Lung (tissue), 12 donors: ENCODE measurements around the gene ANKRD31. TPM values are rescaled to one million over a fixed set of nuclear protein-coding genes. Genes with fewer than 3 reads are reported as not detected.
"Not testable (repeated sequence)": the region's sequence is repeated elsewhere in the genome, so short reads cannot be mapped to it uniquely, and the experiment has no call there.

Source experiments
- ATAC-seq: fragments of 200-7000 bp; cut with Tn5 transposase; one replicate; pipeline ENCODE4 v1.9.1; 2020; ENCODE audit warnings: moderate number of reproducible peaks; ENCODE audit not compliant: insufficient read depth, low FRiP score
- DNase-seq, 3 donors: peaks; one replicate each; pipeline ENCODE4 v3.0.0-alpha.2; 2013 to 2017
- H3K27ac ChIP-seq, 2 donors: one replicate each; pipeline ENCODE4 v1.5.1; 2013; ENCODE audit warnings: mild to moderate bottlenecking in 2 of 2, moderate library complexity in 2 of 2, control low read depth in 1 of 2, inconsistent platforms in 1 of 2, low read depth in 1 of 2, low read length in 1 of 2
- H3K27me3 ChIP-seq, 3 donors: one replicate each; pipeline ENCODE4 v1.5.1; 2013; ENCODE audit warnings: low read length in 2 of 3; ENCODE audit not compliant: control insufficient read depth in 3 of 3, insufficient read depth in 3 of 3
- H3K36me3 ChIP-seq, 4 donors: one replicate each; pipeline ENCODE4 v1.5.1; 2013; ENCODE audit warnings: low read length in 4 of 4, mild to moderate bottlenecking in 1 of 4, moderate library complexity in 1 of 4; ENCODE audit not compliant: control insufficient read depth in 4 of 4, insufficient read depth in 4 of 4
- H3K4me1 ChIP-seq, 5 donors: one replicate each; pipeline ENCODE4 v1.5.1; 2013; ENCODE audit warnings: low read length in 5 of 5, mild to moderate bottlenecking in 2 of 5, moderate library complexity in 1 of 5; ENCODE audit not compliant: control insufficient read depth in 5 of 5, insufficient read depth in 5 of 5
- H3K4me3 ChIP-seq: one replicate; pipeline ENCODE4 v1.5.1; 2013; ENCODE audit warnings: mild to moderate bottlenecking, control low read depth, moderate library complexity
- H3K9ac ChIP-seq, 2 donors: one replicate each; pipeline ENCODE4 v1.5.1; 2013; ENCODE audit warnings: low read length in 2 of 2, control low read depth in 1 of 2; ENCODE audit not compliant: insufficient read depth in 1 of 2
- H3K9me3 ChIP-seq, 4 donors: one replicate each; pipeline ENCODE4 v1.5.1; 2013; ENCODE audit warnings: low read length in 3 of 4, mild to moderate bottlenecking in 1 of 4, moderate library complexity in 1 of 4; ENCODE audit not compliant: control insufficient read depth in 4 of 4, insufficient read depth in 3 of 4
- CTCF ChIP-seq: IDR thresholded peaks from 2 replicates; pipeline ENCODE4 v1.5.1; 2012; ENCODE audit warnings: mild to moderate bottlenecking; ENCODE audit errors: control extremely low read depth, extremely low read depth
- WGBS, 2 donors: extraction: QIAGEN DNeasy Blood & Tissue Kit; methylation state at CpG; one replicate each; pipeline ENCODE4 v1.1.7; 2013; 5-methylcytosine and 5-hydroxymethylcytosine counted together
- polyA plus RNA-seq, 2 donors: library from polyadenylated mRNA; stranded (reverse); fragments of 200-250 nt; gene quantifications; one replicate each; pipeline ENCODE4 v1.2.1, GENCODE V29; 2013
- total RNA-seq, 2 donors: library from RNA; depleted of rRNA in 1 of 2; stranded (reverse); fragments of >200 nt in 1 of 2; gene quantifications; one replicate each; pipeline ENCODE4 v1.2.1, GENCODE V29; 2014 to 2021
- donor health status: control.
- donor health status: control.
- donor health status: Bipolar disorder and iron deficiency.
- donor health status: healthy.
- donor health status: DM: yes; HTN: yes; CAD: no.

ANKRD31 gene
- total and polyA plus RNA-seq, 4 donors: 0.06 to 0.51 (median 0.16) TPM

- Histone ChIP-seq H3K9ac (no peak overlapping the region), H3K27ac (no peak overlapping the region), H3K4me1 (no peaks in the 10 kb centered on the region), H3K9me3 (no peaks in the 10 kb centered on the region), H3K4me3 (no peak overlapping the region), H3K36me3 (no peaks in the 10 kb centered on the region), H3K27me3 (no peaks in the 10 kb centered on the region)
- TF ChIP-seq CTCF: no peak
- no peak for DNase-seq
- ATAC-seq: no peak
Observed at GRCh38 chr5:75225506-75225905, 11.2 kb downstream of the ANKRD31 start.

GRCh38 chr5:75220787-75221186 is 15.9 kb downstream of the ANKRD31 start:
- H3K4me3 ChIP-seq, H3K9ac ChIP-seq, H3K4me1 ChIP-seq, DNase-seq, H3K27ac ChIP-seq, ATAC-seq, H3K36me3 ChIP-seq, H3K27me3 ChIP-seq, H3K9me3 ChIP-seq: not testable (repeated sequence)
- WGBS, 2 donors: 81 to 87% methylated on average over 2 of the region's 2 CpGs

GRCh38 chr5:75214928-75215327 is 21.8 kb downstream of the ANKRD31 start:
- no peak overlapping the region for H3K9ac ChIP-seq
- WGBS, 2 donors: 81 to 91% methylated on average over 4 of the region's 4 CpGs
- no peak for TF ChIP-seq CTCF
- ATAC-seq: no peak
- H3K36me3 ChIP-seq: no peaks in the 10 kb centered on the region
- no peak for DNase-seq
- H3K27ac ChIP-seq: no peak overlapping the region
- no peak overlapping the region for H3K4me3 ChIP-seq
- H3K27me3 ChIP-seq: no peaks in the 10 kb centered on the region
- H3K4me1 ChIP-seq: no peaks in the 10 kb centered on the region
- H3K9me3 ChIP-seq: peaks cover 0 to 6% (median 1%) of the 10 kb centered on the region in 4 donors

- TF ChIP-seq CTCF: no peak
- DNase-seq (no peak), ATAC-seq (no peak)
- Histone ChIP-seq H3K9ac (no peak overlapping the region), H3K9me3 (peaks cover 0 to 6% (median 1%) of the 10 kb centered on the region in 4 donors), H3K27me3 (no peaks in the 10 kb centered on the region), H3K27ac (no peak overlapping the region), H3K4me1 (no peaks in the 10 kb centered on the region), H3K36me3 (no peaks in the 10 kb centered on the region), H3K4me3 (no peak overlapping the region)
- WGBS, 2 donors: 78 to 79% methylated on average over 2 of the region's 2 CpGs
Observed at GRCh38 chr5:75214409-75214808, 22.3 kb downstream of the ANKRD31 start.
